Measurements from ENCODE around the gene CCNA1.

DNA sequence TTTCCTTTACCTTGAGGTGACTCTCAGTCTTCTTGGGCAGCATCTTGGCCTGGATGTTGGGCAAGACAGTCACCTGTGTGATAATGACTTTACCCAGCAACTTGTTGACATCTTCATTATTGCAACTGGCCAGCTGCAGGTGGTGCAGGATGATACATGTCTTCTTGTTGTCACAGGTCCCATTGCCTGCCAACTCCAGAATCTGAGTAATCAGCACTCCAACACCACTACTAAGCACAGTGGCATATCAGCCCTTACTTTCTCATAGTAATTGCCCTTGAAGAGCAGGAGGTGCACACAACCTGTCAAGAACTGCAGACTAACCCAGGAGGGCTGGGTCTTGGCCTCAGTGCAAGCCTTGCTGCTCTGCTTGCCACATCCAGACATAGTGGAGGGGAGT is 57.8 kb downstream of the CCNA1 start:
- TF ChIP-seq, protein P1, sequence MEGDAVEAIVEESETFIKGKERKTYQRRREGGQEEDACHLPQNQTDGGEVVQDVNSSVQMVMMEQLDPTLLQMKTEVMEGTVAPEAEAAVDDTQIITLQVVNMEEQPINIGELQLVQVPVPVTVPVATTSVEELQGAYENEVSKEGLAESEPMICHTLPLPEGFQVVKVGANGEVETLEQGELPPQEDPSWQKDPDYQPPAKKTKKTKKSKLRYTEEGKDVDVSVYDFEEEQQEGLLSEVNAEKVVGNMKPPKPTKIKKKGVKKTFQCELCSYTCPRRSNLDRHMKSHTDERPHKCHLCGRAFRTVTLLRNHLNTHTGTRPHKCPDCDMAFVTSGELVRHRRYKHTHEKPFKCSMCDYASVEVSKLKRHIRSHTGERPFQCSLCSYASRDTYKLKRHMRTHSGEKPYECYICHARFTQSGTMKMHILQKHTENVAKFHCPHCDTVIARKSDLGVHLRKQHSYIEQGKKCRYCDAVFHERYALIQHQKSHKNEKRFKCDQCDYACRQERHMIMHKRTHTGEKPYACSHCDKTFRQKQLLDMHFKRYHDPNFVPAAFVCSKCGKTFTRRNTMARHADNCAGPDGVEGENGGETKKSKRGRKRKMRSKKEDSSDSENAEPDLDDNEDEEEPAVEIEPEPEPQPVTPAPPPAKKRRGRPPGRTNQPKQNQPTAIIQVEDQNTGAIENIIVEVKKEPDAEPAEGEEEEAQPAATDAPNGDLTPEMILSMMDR (IDR thresholded peaks at IDR 0.05): no peak
- TF ChIP-seq POLR2A (IDR thresholded peaks at IDR 0.05): no peak
